K562 (cell line): ENCODE results near the gene SMIM11. TPM values are rescaled to one million over a fixed set of nuclear protein-coding genes. Genes with fewer than 3 reads are reported as not detected.

Source experiments
- ATAC-seq: fragments of 200-7000 bp; cut with Tn5 transposase; 3 replicates; pipeline ENCODE4 v1.9.1; 2020; ENCODE audit warnings: moderate library complexity
- BruUV-seq: library from RNA; stranded (reverse); fragments of 400-500 nt; replicated peaks from 2 replicates; lab custom pipeline; 2021; lab: Mats Ljungman, UMichigan
- CTCF ChIA-PET: fragments of 300-600 bp; formaldehyde crosslinking; extraction: SDS; loops from one replicate; lab custom pipeline; 2021; ENCODE audit warnings: low intra/inter-chr PET ratio; lab: Yijun Ruan, JAX
- POLR2A ChIA-PET: fragments of 300-600, 350-650 bp; sonication (Branson Sonifier 250); formaldehyde crosslinking; extraction: SDS; loops from one replicate; lab custom pipeline; 2021; ENCODE audit warnings: antibody characterized with exemption, inconsistent platforms; lab: Yijun Ruan, JAX
- DNase-seq, 4 experiments: peaks; one replicate each; pipeline versions ENCODE4 v3.0.0 to v3.0.0-alpha.2; 2011 to 2018; ENCODE audit warnings: low spot score in 3 of 4, mixed read lengths in 3 of 4; ENCODE audit errors: extremely low read depth in 1 of 4
- FAIRE-seq: peaks from 2 replicates; lab custom pipeline; 2011; peaks lifted over from hg19 to GRCh38; lab: Jason Lieb, UNC
- H2AFZ ChIP-seq: 2 replicates; pipeline ENCODE4 v1.6.0; 2011; ENCODE audit warnings: low read depth, low read length, control low read depth, inconsistent platforms
- H3K27ac ChIP-seq: fragments of 200-600 bp; 3 replicates; pipeline ENCODE4 v1.8.0; 2011; ENCODE audit warnings: low read depth, mild to moderate bottlenecking, control low read depth, inconsistent platforms, low read length, moderate library complexity, mixed read lengths; ENCODE audit errors: extremely low read depth
- H3K27me3 ChIP-seq, 2 experiments: fragments of 300-600 bp in 1 of 2; 2 replicates in 1 of 2; 3 replicates in 1 of 2; pipeline versions ENCODE4 v1.6.0 to v1.8.0; 2011; ENCODE audit warnings: inconsistent platforms in 2 of 2, low read length in 2 of 2, mild to moderate bottlenecking in 1 of 2, mixed read lengths in 1 of 2, moderate library complexity in 1 of 2; ENCODE audit not compliant: control insufficient read depth in 2 of 2, insufficient read depth in 2 of 2
- H3K36me3 ChIP-seq: fragments of 300-600 bp; 3 replicates; pipeline ENCODE4 v1.8.0; 2011; ENCODE audit warnings: mild to moderate bottlenecking, low read length, inconsistent platforms; ENCODE audit not compliant: control insufficient read depth, insufficient read depth
- H3K4me1 ChIP-seq, 2 experiments: fragments of 200-600 bp in 1 of 2; replicated peaks in 1 of 2; 2 replicates in 1 of 2; 3 replicates in 1 of 2; pipeline versions ENCODE4 v1.5.1 to v1.8.0; 2011; ENCODE audit warnings: inconsistent platforms in 2 of 2, low read length in 2 of 2, mild to moderate bottlenecking in 1 of 2, mixed read lengths in 1 of 2, moderate library complexity in 1 of 2; ENCODE audit not compliant: control insufficient read depth in 2 of 2, insufficient read depth in 2 of 2
- H3K4me2 ChIP-seq: 2 replicates; pipeline ENCODE4 v1.6.1; 2011; ENCODE audit warnings: low read length, control low read depth, inconsistent platforms, mixed read lengths; ENCODE audit not compliant: insufficient read depth
- H3K4me3 ChIP-seq: fragments of 200-600 bp; sonication (generic), shearing (Covaris generic); 2 replicates; pipeline ENCODE4 v1.5.1; 2016; ENCODE audit warnings: control low read depth, inconsistent platforms
- H3K79me2 ChIP-seq: fragments of 200-600 bp; 3 replicates; pipeline ENCODE4 v1.8.0; 2011; ENCODE audit warnings: low read length, inconsistent platforms; ENCODE audit not compliant: control insufficient read depth, insufficient read depth
- H3K9ac ChIP-seq, 2 experiments: 2 replicates each; pipeline versions ENCODE4 v1.6.0 to v1.6.1; 2011; ENCODE audit warnings: low read depth in 2 of 2, low read length in 2 of 2, control low read depth in 1 of 2, inconsistent platforms in 1 of 2, mild to moderate bottlenecking in 1 of 2, mixed read lengths in 1 of 2; ENCODE audit not compliant: insufficient read depth in 1 of 2
- H3K9me1 ChIP-seq: one replicate; pipeline ENCODE4 v1.6.0; 2011; ENCODE audit warnings: inconsistent platforms, mild to moderate bottlenecking, low read length, moderate library complexity; ENCODE audit not compliant: control insufficient read depth, insufficient read depth
- H3K9me3 ChIP-seq: replicated peaks from 2 replicates; pipeline ENCODE4 v1.5.1; 2011; ENCODE audit warnings: low read depth, low read length, inconsistent platforms; ENCODE audit not compliant: control insufficient read depth, insufficient read depth
- H4K20me1 ChIP-seq: replicated peaks from 2 replicates; pipeline ENCODE4 v1.6.1; 2011; ENCODE audit warnings: low read length, inconsistent platforms, mixed read lengths; ENCODE audit not compliant: control insufficient read depth, insufficient read depth
- C11orf30 ChIP-seq: fragments of 450-650 bp; IDR thresholded peaks from 2 replicates; pipeline ENCODE4 v1.6.1; 2016; ENCODE audit warnings: low read depth, mild to moderate bottlenecking
- EHMT2 ChIP-seq: fragments of 450-650 bp; IDR thresholded peaks from 2 replicates; pipeline ENCODE4 v1.6.1; 2018; ENCODE audit warnings: antibody characterized with exemption
- FOXJ3 ChIP-seq: sonication (generic); formaldehyde crosslinking; IDR thresholded peaks from 2 replicates; pipeline ENCODE4 v1.4.0; 2020; ENCODE audit warnings: mild to moderate bottlenecking, missing genetic modification reagents
- HLTF ChIP-seq: fragments of 450-650 bp; IDR thresholded peaks from 2 replicates; pipeline ENCODE4 v1.6.1; 2016
- KLF10 ChIP-seq: fragments of 250-450 bp; sonication (Bioruptor Pico); IDR thresholded peaks from 2 replicates; pipeline ENCODE4 v1.6.1; 2021; ENCODE audit warnings: matching md5 sums
- L3MBTL2 ChIP-seq: fragments of 450-650 bp; IDR thresholded peaks from 2 replicates; pipeline ENCODE4 v1.6.1; 2016; ENCODE audit warnings: mild to moderate bottlenecking, moderate library complexity
- MAFF ChIP-seq: IDR thresholded peaks from 2 replicates; pipeline ENCODE4 v1.6.1; 2012; ENCODE audit warnings: low read length, improper control_type of control experiment
- NR2C2 ChIP-seq, 2 experiments: fragments of 200-800 bp in 1 of 2; sonication (Bioruptor generic) in 1 of 2; sonication (generic) in 1 of 2; formaldehyde crosslinking in 1 of 2; IDR thresholded peaks; 2 replicates each; pipeline versions ENCODE4 v1.6.1 to v1.8.0; 2016 to 2022; ENCODE audit warnings: mild to moderate bottlenecking in 1 of 2, missing compliant biosample characterization in 1 of 2, missing genetic modification characterization in 1 of 2, missing genetic modification reagents in 1 of 2
- POLR2H ChIP-seq: IDR thresholded peaks from 2 replicates; pipeline ENCODE4 v1.6.1; 2016; ENCODE audit warnings: missing genetic modification characterization, low read depth, mild to moderate bottlenecking, control low read depth, missing compliant biosample characterization, moderate library complexity
- RAD21 ChIP-seq, 2 experiments: fragments of 250-450 bp in 1 of 2; fragments of 450-650 bp in 1 of 2; sonication (Bioruptor Pico) in 1 of 2; formaldehyde crosslinking in 1 of 2; IDR thresholded peaks in 1 of 2; conservative IDR thresholded peaks in 1 of 2; 2 replicates each; pipeline versions ENCODE4 v1.4.0 to v1.8.0; 2020 to 2022; ENCODE audit warnings: mild to moderate bottlenecking in 2 of 2, moderate library complexity in 1 of 2
- RBM25 ChIP-seq: fragments of 200-400 bp; formaldehyde crosslinking; IDR thresholded peaks from 2 replicates; pipeline ENCODE4 v1.6.1; 2018; ENCODE audit warnings: low read length, low read depth, moderate library complexity; ENCODE audit not compliant: severe bottlenecking
- RBM39 ChIP-seq: fragments of 200-400 bp; formaldehyde crosslinking; optimal IDR thresholded peaks from 2 replicates; pipeline ENCODE3; 2018; ENCODE audit warnings: low read depth, low read length
- SNRNP70 ChIP-seq: fragments of 200-400 bp; formaldehyde crosslinking; optimal IDR thresholded peaks from 2 replicates; pipeline ENCODE3; 2017; ENCODE audit warnings: low read depth, low read length
- TEAD4 ChIP-seq, 2 experiments: sonication (generic) in 1 of 2; formaldehyde crosslinking in 1 of 2; IDR thresholded peaks; 2 replicates each; pipeline versions ENCODE4 v1.6.1 to v1.8.0; 2012 to 2022; ENCODE audit warnings: borderline replicate concordance in 1 of 2, inconsistent platforms in 1 of 2, low read length in 1 of 2, mild to moderate bottlenecking in 1 of 2, missing genetic modification reagents in 1 of 2
- YBX1 ChIP-seq: fragments of 450-650 bp; IDR thresholded peaks from 2 replicates; pipeline ENCODE4 v1.7.1; 2016; ENCODE audit warnings: mild to moderate bottlenecking
- YY1 ChIP-seq, 3 experiments: IDR thresholded peaks; 2 replicates each; pipeline ENCODE4 v1.6.1; 2011; ENCODE audit warnings: low read length in 2 of 3, mild to moderate bottlenecking in 2 of 3, moderate library complexity in 2 of 3, borderline replicate concordance in 1 of 3, control low read depth in 1 of 3, low read depth in 1 of 3; ENCODE audit not compliant: insufficient read depth in 3 of 3, insufficient replicate concordance in 2 of 3, control insufficient read depth in 1 of 3, insufficient read length in 1 of 3; ENCODE audit errors: extremely low read depth in 1 of 3
- ZNF717 ChIP-seq: fragments of 250-450 bp; sonication (Bioruptor Pico); IDR thresholded peaks from 2 replicates; pipeline ENCODE4 v1.5.0; 2021
- WGBS: fragments of 100-300 bp; shearing (Covaris generic); methylation state at CpG from one replicate; pipeline ENCODE4 v1.1.6; 2016; ENCODE audit warnings: low coverage, mixed read lengths; ENCODE audit not compliant: insufficient coverage; ENCODE audit errors: missing lambda C conversion rate; 5-methylcytosine and 5-hydroxymethylcytosine counted together
- in situ Hi-C: fragments of 300-500 bp; cut with MboI; formaldehyde crosslinking; loops from 4 replicates; pipeline ENCODE4 v1.15.0; 2018; ENCODE audit warnings: inconsistent platforms, mixed read lengths
- intact Hi-C: fragments of 100-400 bp; cut with micrococcal nuclease; formaldehyde crosslinking; loops from 2 replicates; pipeline ENCODE4 v1.14.2; 2022
- polyA plus RNA-seq, 8 experiments: library from polyadenylated mRNA; depleted of rRNA in 4 of 8; stranded (reverse) in 5 of 8; unstranded in 3 of 8; fragments of >200 nt; fragmentation: Nextera tagmentation in 2 of 8; fragmentation: Illumina TruSeq in 1 of 8; extraction: Ambion mirVana in 2 of 8; extraction: Trizol in 1 of 8; gene quantifications; 2 replicates each; pipeline versions ENCODE4 v1.2.1 to v1.2.3, GENCODE V29; 2011 to 2014; ENCODE audit warnings: inconsistent platforms in 1 of 8, missing spikeins in 1 of 8
- total RNA-seq, 7 experiments: library from RNA; depleted of rRNA in 6 of 7; stranded (reverse); fragments of >200 nt in 6 of 7; fragmentation: Illumina TruSeq in 2 of 7; extraction: Trizol in 2 of 7; gene quantifications; 2 replicates each; pipeline versions ENCODE4 v1.2.1 to v1.2.3, GENCODE V29; 2011 to 2021; ENCODE audit warnings: low replicate concordance in 1 of 7
- TF ChIP-seq, protein P1 (sequence below): IDR thresholded peaks from 3 replicates; pipeline ENCODE4 v1.6.1; 2011; ENCODE audit warnings: borderline replicate concordance, mild to moderate bottlenecking, moderate library complexity; ENCODE audit not compliant: insufficient read length; ENCODE audit errors: extremely low read depth
- TF ChIP-seq, protein P2 (sequence below): conservative IDR thresholded peaks from 2 replicates; pipeline ENCODE4 v1.6.1; 2011; ENCODE audit warnings: low read depth, mild to moderate bottlenecking, low read length; ENCODE audit not compliant: control insufficient read depth

Gene SMIM11
- total and polyA plus RNA-seq, 9 of the 15 experiments (the other 6 are each of a cell fraction or from before 2014, with no cell fraction given), result 3.9 to 113 (median 25.5) TPM

DNA sequence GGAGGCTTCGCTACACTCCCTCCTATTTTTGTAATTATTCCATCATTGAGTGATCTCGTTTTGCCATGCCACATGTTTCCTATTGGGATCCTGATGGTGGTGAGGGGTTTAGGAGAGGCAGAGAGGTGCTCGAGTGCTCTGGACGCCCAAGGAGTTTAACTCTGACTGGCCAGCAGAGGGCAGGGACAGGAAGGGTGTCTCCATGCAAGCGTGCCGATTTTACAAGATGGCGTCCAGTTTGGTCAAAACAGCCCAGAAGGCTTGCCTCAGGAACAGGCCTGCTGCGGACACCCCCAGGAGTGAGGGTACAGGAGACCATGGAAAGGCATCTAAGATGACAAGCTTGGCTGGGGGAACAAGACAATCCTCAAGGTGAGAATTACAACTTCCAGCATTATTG is 45.3 kb upstream of the SMIM11 start:
- Histone ChIP-seq H3K9me3 (no peaks in the 10 kb centered on the region), H4K20me1 (no peaks in the 10 kb centered on the region), H3K27me3 (peaks cover 14 to 27% of the 10 kb centered on the region in 2 experiments; a peak in 4 of 5 replicates), H3K27ac (no peak overlapping the region), H3K4me2 (peak overlapping the region; percentile 47; the same call in 1 of the 2 replicates), H3K9ac (no peak overlapping the region), H3K4me1 (no peaks in the 10 kb centered on the region), H3K79me2 (no peaks in the 10 kb centered on the region), H3K9me1 (no peaks in the 10 kb centered on the region), H3K36me3 (no peaks in the 10 kb centered on the region), H2AFZ (peak overlapping the region; percentile 87), H3K4me3 (no peak overlapping the region)
- intact Hi-C loops (no loop called here), in situ Hi-C loops (no loop called here)
- CTCF ChIA-PET, result no interaction called here
- no TSS peak for BruUV-seq
- POLR2A ChIA-PET, result interaction anchor here (0.6 to 1.7 kb wide), 2 partner anchors 12 to 1309 kb away, joined by 3 to 5 read pairs; no protein-coding TSS in a partner anchor
- 5% methylated on average over 8 of the region's 8 CpGs for WGBS
- DNase-seq (peak; percentile 55 to 61 (median 56)), FAIRE-seq (peak; percentile 42), ATAC-seq (peak; percentile 91)
- TF ChIP-seq KLF10 (CRISPR knock-in tag) (no peak), TEAD4 (IDR thresholded peaks at IDR 0.05; ENCODE audit: low read length) (no peak), TEAD4 (CRISPR knock-in tag; IDR thresholded peaks at IDR 0.05; ENCODE audit: borderline replicate concordance) (no peak), FOXJ3 (CRISPR knock-in tag) (no peak), YBX1 (no peak), EHMT2 (peak; percentile 73; the same call in 1 of the 2 replicates), C11orf30 (no peak), SNRNP70 (no peak), RBM25 (no peak), MAFF (no peak), YY1 (IDR thresholded peaks at IDR 0.05; ENCODE audit: borderline replicate concordance in 1 of 3, control insufficient read depth in 1 of 3, extremely low read depth in 1 of 3, insufficient read depth in 3 of 3, insufficient read length in 1 of 3, insufficient replicate concordance in 2 of 3, low read depth in 1 of 3, low read length in 2 of 3) (peak; percentile 60 to 91 (median 75)), HLTF (no peak), NR2C2 (CRISPR knock-in tag; IDR thresholded peaks at IDR 0.05) (no peak), NR2C2 (tag; IDR thresholded peaks at IDR 0.05) (no peak), POLR2H (tag) (no peak), L3MBTL2 (no peak), RBM39 (no peak), RAD21 (CRISPR knock-in tag; conservative IDR thresholded peaks at IDR 0.05 in 1 of 2, IDR thresholded peaks at IDR 0.05 in 1 of 2) (0 out of 4 replicates have a peak, but pooled peaks of 1 of the 2 experiments have one; percentile 19), ZNF717 (CRISPR knock-in tag) (no peak)
- TF ChIP-seq, protein P1, sequence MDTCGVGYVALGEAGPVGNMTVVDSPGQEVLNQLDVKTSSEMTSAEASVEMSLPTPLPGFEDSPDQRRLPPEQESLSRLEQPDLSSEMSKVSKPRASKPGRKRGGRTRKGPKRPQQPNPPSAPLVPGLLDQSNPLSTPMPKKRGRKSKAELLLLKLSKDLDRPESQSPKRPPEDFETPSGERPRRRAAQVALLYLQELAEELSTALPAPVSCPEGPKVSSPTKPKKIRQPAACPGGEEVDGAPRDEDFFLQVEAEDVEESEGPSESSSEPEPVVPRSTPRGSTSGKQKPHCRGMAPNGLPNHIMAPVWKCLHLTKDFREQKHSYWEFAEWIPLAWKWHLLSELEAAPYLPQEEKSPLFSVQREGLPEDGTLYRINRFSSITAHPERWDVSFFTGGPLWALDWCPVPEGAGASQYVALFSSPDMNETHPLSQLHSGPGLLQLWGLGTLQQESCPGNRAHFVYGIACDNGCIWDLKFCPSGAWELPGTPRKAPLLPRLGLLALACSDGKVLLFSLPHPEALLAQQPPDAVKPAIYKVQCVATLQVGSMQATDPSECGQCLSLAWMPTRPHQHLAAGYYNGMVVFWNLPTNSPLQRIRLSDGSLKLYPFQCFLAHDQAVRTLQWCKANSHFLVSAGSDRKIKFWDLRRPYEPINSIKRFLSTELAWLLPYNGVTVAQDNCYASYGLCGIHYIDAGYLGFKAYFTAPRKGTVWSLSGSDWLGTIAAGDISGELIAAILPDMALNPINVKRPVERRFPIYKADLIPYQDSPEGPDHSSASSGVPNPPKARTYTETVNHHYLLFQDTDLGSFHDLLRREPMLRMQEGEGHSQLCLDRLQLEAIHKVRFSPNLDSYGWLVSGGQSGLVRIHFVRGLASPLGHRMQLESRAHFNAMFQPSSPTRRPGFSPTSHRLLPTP, result no peak
- TF ChIP-seq, protein P2, sequence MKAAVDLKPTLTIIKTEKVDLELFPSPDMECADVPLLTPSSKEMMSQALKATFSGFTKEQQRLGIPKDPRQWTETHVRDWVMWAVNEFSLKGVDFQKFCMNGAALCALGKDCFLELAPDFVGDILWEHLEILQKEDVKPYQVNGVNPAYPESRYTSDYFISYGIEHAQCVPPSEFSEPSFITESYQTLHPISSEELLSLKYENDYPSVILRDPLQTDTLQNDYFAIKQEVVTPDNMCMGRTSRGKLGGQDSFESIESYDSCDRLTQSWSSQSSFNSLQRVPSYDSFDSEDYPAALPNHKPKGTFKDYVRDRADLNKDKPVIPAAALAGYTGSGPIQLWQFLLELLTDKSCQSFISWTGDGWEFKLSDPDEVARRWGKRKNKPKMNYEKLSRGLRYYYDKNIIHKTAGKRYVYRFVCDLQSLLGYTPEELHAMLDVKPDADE, result no peak
